Measurements from ENCODE around the gene FGD4.

The FGD4 gene

GRCh38 chr12:32612658-32613614 is 213.6 kb downstream of the FGD4 start:
- DNase-seq: no peak

DNA sequence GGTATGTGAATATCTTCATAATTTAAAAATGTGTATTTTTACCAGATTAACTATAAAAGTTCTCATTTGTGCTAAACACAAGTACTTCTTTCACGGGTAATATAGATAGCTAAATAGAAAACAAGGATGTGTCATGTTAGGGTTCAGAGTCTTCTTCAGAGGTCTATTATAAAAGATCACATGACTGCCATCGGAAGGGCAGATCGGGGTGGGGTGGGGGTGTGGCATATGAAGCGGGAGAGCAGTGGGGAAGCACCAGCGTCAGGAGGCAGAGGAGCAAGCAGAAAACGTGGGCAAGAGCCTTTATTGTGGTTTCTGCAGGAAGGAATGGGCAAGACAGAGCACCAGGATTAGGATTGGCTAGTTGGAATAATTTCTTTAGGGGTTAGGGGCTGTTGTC is 216.1 kb downstream of the FGD4 start:
- DNase-seq: no peak

DNA sequence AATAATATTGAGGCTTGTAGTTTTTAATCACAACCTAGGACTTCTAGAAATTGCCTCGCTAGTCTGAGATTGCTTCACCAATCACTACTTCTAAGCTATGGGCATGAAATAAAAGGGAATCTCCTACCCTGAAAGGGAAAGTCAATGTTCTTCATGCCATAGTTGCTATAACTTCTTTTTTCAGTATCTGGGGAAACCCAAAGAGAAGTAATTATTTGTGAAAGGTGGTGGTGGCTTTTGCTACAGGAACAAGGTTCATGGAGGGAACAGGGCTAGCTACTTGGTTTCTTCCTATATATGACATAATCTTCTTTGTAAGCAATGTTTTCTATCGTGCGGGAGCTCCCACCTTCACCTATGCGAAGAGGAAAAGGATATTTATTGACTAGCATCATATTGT is 218.2 kb downstream of the FGD4 start:
- no peak for DNase-seq

- DNase-seq: no peak
These were observed 218.8 kb downstream of the FGD4 start for GRCh38 chr12:32618115-32618514.

- no peak for DNase-seq
These were observed 228.6 kb downstream of the FGD4 start for GRCh38 chr12:32627976-32628375.

GRCh38 chr12:32641287-32641901 is 242.0 kb downstream of the FGD4 start:
- no peak for DNase-seq

GRCh38 chr12:32644431-32644830 is 245.1 kb downstream of the FGD4 start:
- no peak for DNase-seq

- DNase-seq: no peak
These were observed 247.9 kb downstream of the FGD4 start for GRCh38 chr12:32647275-32647674.

DNA sequence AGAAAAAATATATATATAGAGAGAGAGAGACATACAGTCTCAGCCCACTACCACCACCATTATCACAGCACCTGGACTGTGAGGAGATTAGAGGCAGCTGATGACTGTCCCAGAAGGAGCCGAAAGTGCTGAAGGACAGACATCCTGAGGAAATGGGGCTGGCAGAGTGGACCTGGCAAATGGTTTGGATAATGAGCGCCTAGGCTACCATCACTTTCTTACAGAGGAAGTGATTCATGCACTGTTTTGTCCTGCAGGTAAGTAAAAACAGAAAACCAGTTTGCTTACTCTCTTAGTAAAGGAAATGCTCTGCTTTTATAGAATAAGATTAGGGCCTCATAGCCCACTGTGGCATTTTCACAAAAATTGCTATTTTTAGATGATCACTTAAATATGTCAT is 251.2 kb downstream of the FGD4 start:
- no peak for DNase-seq

- no peak for DNase-seq
These were observed 252.0 kb downstream of the FGD4 start for GRCh38 chr12:32651151-32651955.

- no peak for DNase-seq
These were observed 252.5 kb downstream of the FGD4 start for GRCh38 chr12:32651956-32652210.

GRCh38 chr12:32659908-32660440 is 260.6 kb downstream of the FGD4 start:
- DNase-seq: no peak

- no peak for DNase-seq
These were observed 262.3 kb downstream of the FGD4 start for GRCh38 chr12:32661706-32662105.

GRCh38 chr12:32662665-32663064 is 263.3 kb downstream of the FGD4 start:
- DNase-seq: no peak

DNA sequence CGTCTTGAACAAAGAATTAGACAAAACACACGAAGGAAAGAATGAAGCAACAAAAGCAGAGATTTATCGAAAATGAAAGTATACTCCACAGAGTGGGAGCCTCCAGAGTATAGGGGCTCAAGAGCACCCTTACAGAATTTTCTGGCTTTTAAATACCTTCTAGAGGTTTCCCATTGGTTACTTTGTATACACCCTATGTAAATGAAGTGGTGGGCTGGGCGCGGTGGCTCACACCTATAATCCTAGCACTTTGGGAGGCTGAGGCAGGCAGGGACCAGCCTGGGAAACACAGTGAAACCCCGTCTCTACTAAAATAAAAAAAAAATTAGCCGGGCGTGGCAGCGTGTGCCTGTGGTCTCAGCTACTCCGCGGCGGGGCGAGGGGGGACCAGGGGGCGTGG is 266.7 kb downstream of the FGD4 start:
- no peak for DNase-seq

GRCh38 chr12:32669584-32669983 is 270.2 kb downstream of the FGD4 start:
- DNase-seq: no peak

GRCh38 chr12:32671930-32672780 is 272.8 kb downstream of the FGD4 start:
- peak; percentile 84 for DNase-seq

GRCh38 chr12:32679091-32679919 is 279.9 kb downstream of the FGD4 start, which contains the start of gene DNM1L:
DNM1L (plus strand) TSS chr12:32679301; CDS start chr12:32679364, 63 bp downstream.
- peak; percentile 98 for DNase-seq

DNA sequence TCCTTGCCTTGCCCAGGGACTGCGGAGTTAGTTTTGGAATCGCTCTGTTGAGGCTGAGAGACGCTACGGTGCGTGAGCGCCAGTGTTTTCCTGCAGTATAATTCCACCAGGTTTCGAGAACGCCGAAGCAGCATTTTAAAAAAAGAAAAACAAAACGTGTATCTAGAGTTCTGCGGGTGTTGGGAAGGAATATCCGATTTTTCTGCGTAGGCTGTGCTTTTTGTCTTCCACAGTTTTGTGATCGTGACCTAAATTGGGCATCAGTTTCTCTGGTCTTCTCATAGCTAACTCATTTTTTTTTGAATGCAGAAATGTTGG is 280.5 kb downstream of the FGD4 start:
- no peak for DNase-seq

GRCh38 chr12:32680787-32681186 is 281.4 kb downstream of the FGD4 start:
- DNase-seq: no peak

DNA sequence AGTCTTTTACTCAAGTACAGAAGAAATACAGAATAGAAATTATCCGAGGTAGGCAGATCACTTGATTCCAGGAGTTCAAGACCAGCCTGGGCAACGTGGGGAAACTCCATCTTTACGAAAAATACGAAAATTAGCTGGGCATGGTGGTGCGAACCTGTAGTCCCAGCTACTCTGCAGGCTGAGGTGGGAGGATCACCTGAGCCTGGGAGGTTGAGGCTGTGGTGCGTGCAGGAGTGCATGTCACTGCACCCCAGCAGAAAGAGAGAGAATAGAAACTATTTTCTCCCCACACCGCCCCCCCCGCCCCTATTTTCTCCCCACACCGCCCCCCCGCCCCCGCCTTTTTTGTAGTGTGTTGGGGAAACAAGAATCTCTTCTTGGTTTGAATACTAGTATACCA is 281.9 kb downstream of the FGD4 start:
- DNase-seq: no peak

GRCh38 chr12:32686340-32686739 is 287.0 kb downstream of the FGD4 start:
- no peak for DNase-seq

Data from right hindlimb (tissue), 1 donor.